ENCODE data around the gene IRF5.
"Not testable (repeated sequence)": the region's sequence is repeated elsewhere in the genome, so short reads cannot be mapped to it uniquely, and the experiment has no call there.

The IRF5 gene

GRCh38 chr7:128906001-128906765, 31.5 kb upstream of the IRF5 start:
- DNase-seq (ENCODE audit: insufficient read length, low spot score), result no peak
- no peak for FAIRE-seq

GRCh38 chr7:128906766-128907559, 30.8 kb upstream of the IRF5 start:
- FAIRE-seq (no peak), DNase-seq (ENCODE audit: insufficient read length, low spot score) (no peak)

GRCh38 chr7:128908750-128909624, 28.7 kb upstream of the IRF5 start:
- no peak for FAIRE-seq
- no peak for DNase-seq (ENCODE audit: insufficient read length, low spot score)

- FAIRE-seq, result no peak
- no peak for DNase-seq (ENCODE audit: insufficient read length, low spot score)
These were observed 27.8 kb upstream of the IRF5 start for GRCh38 chr7:128909625-128910568.

GRCh38 chr7:128910569-128910945, 27.2 kb upstream of the IRF5 start, which contains the start of gene KCP:
Gene KCP, minus strand, starts transcription at chr7:128910709. Its CDS starts 33 bp downstream, at chr7:128910676.
- DNase-seq (ENCODE audit: insufficient read length, low spot score) (no peak), FAIRE-seq (no peak)

- no peak for FAIRE-seq
- no peak for DNase-seq (ENCODE audit: insufficient read length, low spot score)
These were observed 26.2 kb upstream of the IRF5 start for GRCh38 chr7:128911423-128912031.

GRCh38 chr7:128912281-128912680, 25.4 kb upstream of the IRF5 start:
- FAIRE-seq (no peak), DNase-seq (ENCODE audit: insufficient read length, low spot score) (no peak)

- DNase-seq (ENCODE audit: insufficient read length, low spot score), result not testable (repeated sequence)
- FAIRE-seq, result peak; percentile 68
These were observed 24.8 kb upstream of the IRF5 start for GRCh38 chr7:128912709-128913495.

GRCh38 chr7:128913870-128914565, 23.7 kb upstream of the IRF5 start:
- no peak for DNase-seq (ENCODE audit: insufficient read length, low spot score)
- FAIRE-seq, result no peak

GRCh38 chr7:128914566-128915151, 23.1 kb upstream of the IRF5 start:
- DNase-seq (ENCODE audit: insufficient read length, low spot score), result no peak
- no peak for FAIRE-seq

- no peak for FAIRE-seq
- DNase-seq (ENCODE audit: insufficient read length, low spot score), result no peak
These were observed 22.4 kb upstream of the IRF5 start for GRCh38 chr7:128915271-128915819.

GRCh38 chr7:128915841-128916642, 21.7 kb upstream of the IRF5 start:
- no peak for FAIRE-seq
- no peak for DNase-seq (ENCODE audit: insufficient read length, low spot score)

GRCh38 chr7:128916643-128916915, 21.1 kb upstream of the IRF5 start:
- no peak for DNase-seq (ENCODE audit: insufficient read length, low spot score)
- no peak for FAIRE-seq

- FAIRE-seq (no peak), DNase-seq (ENCODE audit: insufficient read length, low spot score) (no peak)
These were observed 20.6 kb upstream of the IRF5 start for GRCh38 chr7:128917122-128917521.

GRCh38 chr7:128918016-128918665, 19.6 kb upstream of the IRF5 start:
- DNase-seq (ENCODE audit: insufficient read length, low spot score), result no peak
- FAIRE-seq, result no peak

- no peak for DNase-seq (ENCODE audit: insufficient read length, low spot score)
- no peak for FAIRE-seq
These were observed 18.5 kb upstream of the IRF5 start for GRCh38 chr7:128919241-128919640.

All from HTR-8/SVneo (cell line).